GM21529 (cell line): ENCODE results near the gene ZNF165.
"Not testable (repeated sequence)": the region's sequence is repeated elsewhere in the genome, so short reads cannot be mapped to it uniquely, and the experiment has no call there.

Experiments
- ATAC-seq: cut with Tn5 transposase; IDR thresholded peaks from one replicate; pipeline ENCODE4 v1.9.1; 2021; ENCODE audit not compliant: unreplicated experiment

Gene ZNF165

DNA sequence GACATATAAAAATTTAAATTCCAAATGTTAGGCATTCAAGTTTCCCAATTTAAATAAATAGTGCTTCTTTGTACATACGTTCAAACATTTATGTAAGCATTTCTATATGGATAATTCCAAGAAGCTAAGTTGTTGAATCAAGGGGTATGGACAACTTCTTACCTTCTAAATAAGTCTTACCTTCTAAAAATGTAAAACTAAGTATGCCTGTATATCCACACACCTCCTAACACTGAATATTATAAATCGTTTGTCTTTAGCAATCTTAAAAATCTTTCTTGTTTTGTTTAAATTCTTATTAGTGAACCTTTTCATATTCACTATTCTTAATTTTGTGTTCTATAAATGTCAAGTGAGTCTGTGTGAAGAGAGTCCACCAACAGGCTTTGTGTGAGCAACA is 41.5 kb downstream of the ZNF165 start:
- no peak for ATAC-seq

DNA sequence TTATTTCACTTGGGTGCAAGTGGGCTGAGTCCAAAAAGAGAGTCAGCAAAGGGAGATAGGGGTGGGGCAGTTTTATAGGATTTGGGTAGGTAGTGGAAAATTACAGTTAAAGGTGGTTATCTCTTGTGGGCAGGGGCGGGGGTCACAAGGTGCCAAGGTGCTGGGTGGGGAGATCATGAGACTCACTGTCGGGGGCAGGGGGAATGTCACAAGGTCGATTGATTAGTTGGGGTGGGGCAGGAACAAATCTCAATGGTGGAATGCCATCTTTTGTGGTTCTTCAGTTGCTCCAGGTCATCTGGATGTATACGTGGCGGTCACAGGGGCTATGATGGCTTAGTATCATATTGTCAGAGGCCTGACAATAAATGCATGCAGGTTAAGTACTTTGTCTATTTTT is 41.9 kb downstream of the ZNF165 start:
- not testable (repeated sequence) for ATAC-seq

DNA sequence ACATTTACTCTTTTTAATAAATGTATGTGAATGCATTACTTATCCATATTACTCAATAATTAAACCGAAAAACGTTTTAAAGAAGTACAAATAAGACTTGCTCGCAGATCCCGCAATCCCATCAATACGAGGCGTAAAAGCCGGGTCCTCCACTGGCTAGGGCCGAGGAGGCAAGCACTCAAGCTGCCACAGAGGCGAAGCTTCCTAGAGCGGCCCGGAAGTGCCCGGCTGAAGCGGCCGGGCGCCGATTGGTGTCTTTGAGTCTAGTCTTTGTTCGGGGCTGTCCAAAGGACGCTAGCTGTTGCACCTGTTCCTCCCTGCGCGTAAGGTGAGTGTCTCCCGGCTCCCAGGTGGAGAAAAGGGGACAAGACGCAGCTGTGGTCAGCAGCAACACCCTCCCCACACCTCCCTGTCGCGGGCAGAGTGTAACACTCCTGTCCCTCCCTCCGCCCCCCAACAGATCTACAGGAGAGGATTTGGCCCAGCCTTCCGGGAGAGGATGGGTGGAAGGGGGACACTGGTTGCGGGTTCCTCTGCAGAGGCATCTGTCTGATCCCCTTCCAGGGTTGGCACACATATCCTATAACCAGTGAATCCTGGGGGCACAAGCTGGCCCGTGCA is 44.1 kb downstream of the ZNF165 start, which contains the start of gene ZSCAN16:
ZSCAN16 (plus strand) TSS at position 260 of the 621 bp plus-strand sequence. CDS start 835 bp downstream, outside the sequence.
- ATAC-seq: peak; percentile 99

DNA sequence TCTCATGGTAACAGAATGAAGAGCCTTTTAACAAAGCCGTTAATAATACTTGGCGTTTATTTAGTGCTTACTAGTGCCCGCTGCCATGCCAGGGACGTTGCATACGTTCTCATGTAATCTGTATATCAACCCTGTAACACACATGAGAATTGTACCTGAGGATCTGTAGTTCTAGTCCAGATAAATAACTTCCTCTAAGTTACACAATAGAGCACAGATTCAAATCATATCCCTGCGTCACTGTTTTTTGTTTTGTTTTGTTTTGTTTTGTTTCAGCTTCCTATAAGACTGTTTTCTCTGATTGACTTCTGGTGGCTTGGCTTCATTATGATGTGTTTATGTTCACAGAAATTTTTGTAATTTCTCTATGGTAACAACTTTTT is 44.6 kb downstream of the ZNF165 start:
- no peak for ATAC-seq

DNA sequence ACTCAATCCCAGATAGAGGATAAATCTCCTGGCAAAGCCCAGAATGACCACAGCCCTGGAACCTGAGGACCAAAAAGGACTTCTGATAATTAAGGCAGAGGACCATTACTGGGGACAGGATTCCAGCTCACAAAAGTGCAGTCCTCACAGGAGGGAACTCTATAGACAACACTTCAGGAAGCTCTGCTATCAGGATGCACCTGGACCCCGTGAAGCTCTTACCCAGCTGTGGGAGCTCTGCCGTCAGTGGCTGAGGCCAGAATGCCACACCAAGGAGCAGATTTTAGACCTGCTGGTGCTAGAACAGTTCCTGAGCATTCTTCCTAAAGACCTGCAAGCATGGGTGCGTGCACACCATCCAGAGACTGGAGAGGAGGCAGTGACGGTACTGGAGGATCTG is 45.0 kb downstream of the ZNF165 start:
- no peak for ATAC-seq

DNA sequence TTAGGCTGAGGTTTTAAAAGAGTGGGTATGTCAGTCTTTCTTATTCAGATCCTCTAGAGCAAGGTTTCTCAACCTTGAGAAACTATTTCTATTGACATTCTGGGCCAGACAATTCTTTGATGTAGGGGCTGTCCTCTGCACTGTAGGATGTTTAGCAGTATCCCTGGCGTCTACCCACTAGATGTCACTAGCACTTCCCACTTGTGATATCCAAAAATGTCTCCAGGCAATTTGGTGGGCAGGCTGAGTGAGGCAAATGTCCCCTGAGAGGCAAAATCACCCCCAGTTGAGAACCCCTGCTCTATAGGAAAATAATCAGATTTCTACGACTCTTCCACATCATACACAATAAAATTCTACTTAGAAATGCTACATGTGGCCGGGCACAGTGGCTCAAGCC is 53.6 kb downstream of the ZNF165 start:
- no peak for ATAC-seq

DNA sequence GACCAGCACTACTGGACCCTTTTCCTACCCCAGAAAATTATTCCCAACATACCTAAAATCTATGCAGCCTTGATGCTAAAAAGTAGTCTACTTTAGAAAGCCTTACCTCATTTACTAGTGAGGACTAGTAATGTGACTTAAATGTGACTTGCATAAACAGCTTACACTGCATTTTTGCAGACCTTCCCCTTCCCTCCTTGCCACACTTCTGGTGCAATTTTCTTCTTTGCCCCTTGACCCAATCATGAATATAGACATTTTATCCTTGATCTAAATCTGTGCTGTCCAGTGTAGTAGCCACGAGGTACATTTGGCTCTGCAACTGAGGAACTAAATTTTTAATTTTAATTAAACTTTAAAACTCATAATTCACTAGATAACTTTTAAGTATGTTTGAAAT is 54.3 kb downstream of the ZNF165 start:
- ATAC-seq: no peak

DNA sequence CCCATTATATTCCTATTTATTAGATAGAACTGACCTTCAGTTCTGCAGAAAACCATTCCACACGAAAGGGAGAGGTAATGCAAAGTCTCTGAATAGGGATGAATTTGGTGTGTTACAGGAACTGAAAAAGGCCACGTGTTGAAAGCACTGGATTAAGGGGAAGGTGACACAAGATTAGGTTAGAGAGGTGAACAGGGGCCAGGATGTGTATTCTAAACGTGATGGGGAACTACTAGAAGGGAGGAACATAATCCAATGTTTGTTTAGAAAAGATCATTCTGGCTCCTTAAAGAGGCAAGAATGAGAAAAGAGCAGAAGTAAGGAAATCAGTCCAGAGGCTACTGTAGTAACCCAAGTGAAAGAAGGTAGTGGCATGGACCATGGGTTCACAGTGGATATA is 55.0 kb downstream of the ZNF165 start:
- ATAC-seq: no peak

DNA sequence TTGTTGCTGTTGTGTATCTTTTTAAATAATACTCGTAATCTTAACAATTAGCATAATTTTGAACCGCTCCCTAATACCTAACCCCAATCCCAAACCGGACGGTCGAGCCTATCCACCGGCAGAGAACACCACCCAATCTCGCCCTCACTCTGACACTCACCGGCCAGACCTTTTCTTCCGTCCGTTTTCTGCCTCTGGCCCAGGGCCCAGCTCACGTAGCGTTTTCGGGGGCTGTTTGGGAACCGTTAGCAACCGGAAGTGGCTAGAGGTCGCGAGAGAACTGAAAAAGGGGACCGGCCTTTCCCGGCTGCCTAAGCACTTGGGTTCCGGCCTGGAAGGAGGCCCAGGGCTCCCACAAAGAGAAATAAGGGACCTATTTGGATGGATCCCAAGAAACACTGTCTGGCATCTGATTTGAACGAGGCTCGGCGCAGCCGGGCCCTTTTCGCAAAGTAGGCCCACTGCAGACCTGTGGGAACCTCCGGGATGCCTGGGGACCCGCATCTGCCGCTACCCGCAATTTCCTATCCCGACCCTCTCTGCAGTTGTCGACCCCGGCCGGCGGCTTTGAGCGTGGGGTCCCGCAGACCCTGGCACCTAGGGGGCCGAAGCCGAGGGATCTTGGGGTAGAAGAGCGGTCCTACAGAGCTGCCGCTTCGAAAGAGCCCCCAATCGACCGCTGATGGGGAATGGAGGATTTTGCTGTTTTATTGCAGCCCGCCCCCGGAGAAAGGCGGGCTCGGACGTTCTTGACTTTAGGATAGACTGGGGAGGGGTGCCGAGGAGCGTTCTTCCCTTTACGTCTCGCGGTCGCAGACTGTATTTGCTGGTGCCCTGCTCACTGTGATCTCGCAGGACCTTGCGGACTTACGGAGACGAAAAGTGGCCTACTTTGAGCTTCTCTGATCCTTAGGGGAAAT is 56.5 kb downstream of the ZNF165 start:
- peak; percentile 53 for ATAC-seq

DNA sequence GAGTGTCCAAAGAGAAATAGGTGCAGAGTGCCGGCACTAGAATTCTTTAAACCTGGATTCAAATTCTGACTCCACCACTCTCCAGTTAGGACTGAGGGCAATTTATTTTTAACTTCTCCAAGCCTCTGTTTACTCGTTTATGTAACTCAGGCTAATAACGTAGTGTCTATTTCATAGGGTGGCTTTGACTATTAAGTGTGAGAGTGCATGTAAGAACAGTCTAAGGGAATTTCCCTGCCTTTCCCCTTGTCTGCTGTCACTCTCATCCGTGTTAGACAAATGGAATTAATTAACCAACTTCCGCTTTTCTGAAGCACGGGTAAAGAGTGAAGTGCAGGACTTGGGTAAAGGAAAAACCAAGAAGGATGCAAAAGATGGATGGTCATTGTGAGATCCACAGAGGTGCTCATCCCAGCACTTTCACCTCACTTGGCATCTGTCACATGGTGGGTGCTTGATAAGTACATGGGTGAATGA is 57.2 kb downstream of the ZNF165 start:
- peak; percentile 34 for ATAC-seq
